Stimulated activated CD8-positive, alpha-beta memory T cell treated with anti-CD3 and anti-CD28 coated beads, Interleukin-4, amount 100 ng/mL, for 24 hours (primary cell): Measurements from ENCODE around the gene PLPPR5.
"Not testable (repeated sequence)": the region's sequence is repeated elsewhere in the genome, so short reads cannot be mapped to it uniquely, and the experiment has no call there.

Experiments
- DNase-seq: peaks from one replicate; pipeline ENCODE4 v3.0.0-alpha.2; 2020; ENCODE audit warnings: low read depth

The PLPPR5 gene, protein sequence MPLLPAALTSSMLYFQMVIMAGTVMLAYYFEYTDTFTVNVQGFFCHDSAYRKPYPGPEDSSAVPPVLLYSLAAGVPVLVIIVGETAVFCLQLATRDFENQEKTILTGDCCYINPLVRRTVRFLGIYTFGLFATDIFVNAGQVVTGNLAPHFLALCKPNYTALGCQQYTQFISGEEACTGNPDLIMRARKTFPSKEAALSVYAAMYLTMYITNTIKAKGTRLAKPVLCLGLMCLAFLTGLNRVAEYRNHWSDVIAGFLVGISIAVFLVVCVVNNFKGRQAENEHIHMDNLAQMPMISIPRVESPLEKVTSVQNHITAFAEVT

GRCh38 chr1:99004861-99005442 lies at the start of gene PLPPR5:
Gene PLPPR5, minus strand, starts transcription at chr1:99004861. Its CDS starts 190 bp downstream, at chr1:99004671.
- no peak for DNase-seq

- no peak for DNase-seq
These were observed 47.1 kb upstream of the PLPPR5 start for GRCh38 chr1:99051611-99052283.

DNA sequence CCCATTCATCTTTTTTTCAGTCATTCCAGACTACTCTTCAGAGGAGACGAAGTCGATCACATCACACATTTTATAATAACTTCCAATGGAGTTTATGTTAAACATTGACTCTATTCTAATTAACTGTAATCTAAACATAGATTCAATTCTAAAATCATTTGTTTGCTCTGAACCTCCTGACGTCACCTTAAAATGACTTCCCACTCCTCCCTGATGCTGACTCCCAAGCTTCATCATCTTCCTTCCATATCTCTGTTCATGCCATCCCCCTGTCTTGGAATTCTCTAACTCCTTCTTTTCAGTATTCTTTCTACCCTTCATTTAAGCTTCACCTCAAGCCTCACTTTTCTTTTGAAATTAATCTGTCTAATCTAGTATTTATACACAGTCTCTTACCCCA lies 45.1 kb upstream of the PLPPR5 start:
- DNase-seq: no peak

- not testable (repeated sequence) for DNase-seq
These were observed 32.1 kb upstream of the PLPPR5 start for GRCh38 chr1:99036746-99037145.

GRCh38 chr1:99018313-99018712 lies 13.7 kb upstream of the PLPPR5 start:
- DNase-seq: no peak

DNA sequence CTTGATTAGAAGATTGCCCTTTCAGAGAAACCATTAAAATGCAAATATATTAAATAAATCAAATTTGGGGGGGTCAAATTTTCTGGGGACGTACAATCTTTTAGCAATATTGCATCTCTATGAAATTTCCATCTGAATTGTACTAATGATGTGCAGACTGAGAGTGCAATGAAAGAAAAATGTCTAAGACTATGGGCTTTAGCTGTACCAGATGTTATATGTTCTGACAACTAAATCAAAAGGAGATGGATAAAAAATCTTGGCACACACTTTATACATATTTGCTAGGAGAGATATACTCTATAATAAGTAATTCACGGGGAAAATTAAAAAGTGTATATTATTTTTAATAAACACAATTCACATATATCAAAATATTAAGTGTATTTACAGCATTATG lies 13.0 kb upstream of the PLPPR5 start:
- DNase-seq: no peak

DNA sequence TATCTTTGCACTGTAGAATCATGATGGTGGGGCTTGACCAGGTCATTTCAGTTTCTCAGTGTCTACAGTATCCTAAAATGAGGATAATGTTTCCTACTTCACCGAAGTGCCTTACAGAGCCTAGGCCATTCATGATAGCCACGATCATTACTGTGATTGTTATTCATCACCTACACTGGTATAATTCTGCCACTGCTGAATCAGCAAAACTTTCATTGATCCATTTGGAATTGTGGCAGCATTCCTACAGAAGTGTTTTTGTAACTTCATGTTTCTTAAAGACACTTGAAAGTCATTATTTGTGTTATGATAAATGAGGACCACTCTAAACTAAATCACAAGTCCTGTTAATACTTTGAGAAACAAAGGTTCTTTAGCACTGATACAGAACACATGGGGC lies 6.0 kb upstream of the PLPPR5 start:
- DNase-seq: no peak

DNA sequence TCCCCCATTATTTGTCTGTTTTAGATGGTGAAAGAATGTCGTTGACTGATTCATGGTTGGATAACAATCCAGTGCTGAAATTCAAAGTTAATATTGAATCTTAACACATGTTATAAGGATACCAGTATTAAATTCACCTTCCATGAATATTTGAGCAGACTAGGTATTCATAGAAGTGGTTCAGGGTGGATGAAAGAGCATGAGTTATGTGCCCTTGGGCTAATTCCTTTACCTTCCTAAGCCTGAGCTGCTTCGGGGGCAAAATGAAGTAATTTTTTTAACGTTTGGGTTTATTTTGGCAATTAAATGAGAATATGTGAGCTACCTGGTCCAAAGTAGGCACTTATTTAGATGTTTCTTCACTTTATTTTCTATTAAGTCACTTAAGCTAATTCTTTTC lies 2.7 kb upstream of the PLPPR5 start:
- DNase-seq: no peak

DNA sequence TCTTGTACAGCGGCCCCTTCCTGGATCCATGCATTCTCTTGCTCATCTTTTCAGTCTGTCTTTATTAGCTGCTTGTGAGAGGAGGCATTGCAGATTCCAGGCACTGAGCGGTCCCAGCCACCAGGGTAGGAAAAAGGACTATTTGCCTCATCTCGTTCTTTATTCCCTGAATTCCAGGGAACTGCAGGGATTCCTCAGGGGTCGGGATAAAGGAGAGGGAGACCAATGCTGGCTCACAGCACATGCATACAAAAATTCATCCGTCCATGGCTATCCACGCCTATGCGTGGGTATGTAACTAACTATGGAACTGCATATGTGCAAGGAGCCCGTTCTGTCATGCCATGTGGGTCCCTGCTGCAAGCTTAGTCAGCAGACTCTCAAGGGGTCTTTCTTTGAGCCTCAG lies 879 bp upstream of the PLPPR5 start:
- no peak for DNase-seq

- DNase-seq: no peak
These were observed 304 bp downstream of the PLPPR5 start for GRCh38 chr1:99004254-99004860.

DNA sequence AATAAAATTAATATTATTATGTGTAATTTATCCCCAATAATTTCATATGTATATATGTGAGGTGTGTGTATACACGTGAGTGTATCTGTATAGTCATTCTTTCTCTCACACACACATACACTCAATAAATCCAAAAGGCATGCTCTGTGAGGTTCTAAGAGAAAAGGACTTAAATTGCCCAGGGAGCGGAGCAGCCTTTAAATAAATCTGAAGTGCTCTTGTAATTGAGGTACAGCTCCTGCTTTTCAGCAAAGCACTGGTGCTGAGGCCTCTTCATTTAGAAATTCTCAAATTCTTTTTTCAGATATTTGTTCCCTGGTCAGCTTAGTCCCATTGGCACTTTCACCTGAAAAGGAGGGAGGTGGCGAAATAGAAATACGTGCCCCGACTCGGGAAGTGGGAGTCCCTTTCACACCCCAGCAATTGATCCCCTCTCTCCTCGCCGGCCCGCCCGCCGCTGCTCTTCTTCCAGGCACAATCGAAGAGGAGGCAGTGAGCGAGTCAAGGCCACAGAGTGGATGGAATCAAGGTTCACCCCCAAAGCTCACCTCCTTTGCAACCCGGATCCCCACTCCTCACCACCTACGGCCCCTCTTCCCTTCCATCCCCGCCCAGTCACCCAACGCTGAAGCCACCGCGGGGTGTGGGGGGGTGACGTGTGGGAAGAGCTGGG lies 944 bp downstream of the PLPPR5 start:
- DNase-seq: no peak

DNA sequence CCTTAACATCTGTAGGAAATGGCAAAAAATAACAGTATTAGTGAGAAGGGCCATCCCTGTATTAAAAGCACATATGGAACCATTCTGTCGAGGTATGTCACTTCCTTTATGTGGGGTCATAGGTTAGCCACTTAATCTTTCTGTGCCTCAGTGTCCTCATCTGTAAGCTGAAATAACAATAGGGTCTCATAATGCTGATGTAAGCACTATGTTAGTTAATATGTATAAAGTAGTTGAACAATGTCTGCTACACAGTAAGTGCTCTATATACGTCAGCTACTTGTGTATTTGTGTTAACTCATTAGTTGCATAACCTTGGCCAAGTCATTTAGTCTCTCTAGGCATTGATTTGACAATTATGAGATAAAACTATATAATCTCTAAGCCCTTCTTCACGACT lies 11.8 kb downstream of the PLPPR5 start:
- DNase-seq: no peak

DNA sequence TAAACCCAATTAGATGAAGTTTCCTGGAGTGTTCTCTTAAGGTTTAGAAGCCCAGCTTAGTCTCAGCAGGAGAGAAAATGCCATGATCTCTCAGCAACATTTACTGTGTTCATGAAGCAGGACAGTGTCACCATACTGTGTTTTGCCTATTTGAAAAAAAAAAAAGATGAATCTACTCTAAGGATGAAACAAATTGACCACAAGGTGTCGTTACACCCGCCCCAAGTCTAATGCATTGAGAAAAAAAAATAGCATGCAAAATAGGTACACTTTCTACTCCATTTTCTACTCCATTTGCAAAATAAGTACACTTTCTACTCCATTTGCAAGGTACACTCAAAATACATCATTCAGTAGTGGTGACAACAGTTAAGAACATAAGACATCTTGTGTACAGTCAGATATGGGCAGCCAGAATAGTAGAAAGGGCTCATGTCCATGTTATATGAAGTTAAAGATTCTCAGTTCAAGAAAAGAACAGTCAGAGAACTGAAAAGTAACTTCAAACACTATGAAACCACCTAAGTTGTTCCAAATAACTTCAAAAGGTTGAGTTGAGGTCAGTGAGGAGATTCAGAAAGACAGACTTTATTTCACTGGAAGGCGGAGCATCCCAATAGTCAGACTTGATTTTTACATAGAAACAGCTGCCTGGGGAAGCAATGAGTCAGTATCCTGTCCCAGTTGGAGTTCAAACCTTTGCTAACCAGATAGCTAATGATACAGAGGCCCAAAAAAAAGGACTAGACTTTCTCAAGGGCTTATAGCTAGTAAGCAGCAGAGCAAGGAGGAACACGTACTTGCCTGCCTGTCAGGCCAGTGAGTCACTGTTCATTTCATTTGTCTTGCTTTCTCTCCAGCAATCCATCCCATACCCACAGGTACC lies 13.3 kb downstream of the PLPPR5 start:
- DNase-seq: no peak

GRCh38 chr1:98989556-98989907 lies 15.1 kb downstream of the PLPPR5 start:
- DNase-seq: no peak

GRCh38 chr1:98988904-98989555 lies 15.6 kb downstream of the PLPPR5 start:
- no peak for DNase-seq

DNA sequence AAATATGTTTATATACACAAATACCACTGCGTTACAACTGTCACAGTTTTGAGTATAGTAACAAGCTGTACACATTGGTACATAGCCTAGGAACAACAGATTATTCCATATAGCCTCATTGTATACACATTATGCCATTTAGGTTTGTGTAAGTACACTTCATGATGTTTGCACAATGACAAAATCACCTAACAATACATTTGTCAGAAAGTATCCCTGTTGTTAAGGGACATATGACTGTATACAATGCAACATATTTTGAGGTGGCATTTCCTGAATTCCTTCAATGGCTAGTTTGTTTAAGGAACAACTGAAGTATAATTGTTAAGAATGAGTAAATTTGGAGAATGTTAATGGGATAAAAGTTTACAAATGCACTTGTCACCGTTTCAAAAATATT lies 19.0 kb downstream of the PLPPR5 start:
- DNase-seq: no peak

DNA sequence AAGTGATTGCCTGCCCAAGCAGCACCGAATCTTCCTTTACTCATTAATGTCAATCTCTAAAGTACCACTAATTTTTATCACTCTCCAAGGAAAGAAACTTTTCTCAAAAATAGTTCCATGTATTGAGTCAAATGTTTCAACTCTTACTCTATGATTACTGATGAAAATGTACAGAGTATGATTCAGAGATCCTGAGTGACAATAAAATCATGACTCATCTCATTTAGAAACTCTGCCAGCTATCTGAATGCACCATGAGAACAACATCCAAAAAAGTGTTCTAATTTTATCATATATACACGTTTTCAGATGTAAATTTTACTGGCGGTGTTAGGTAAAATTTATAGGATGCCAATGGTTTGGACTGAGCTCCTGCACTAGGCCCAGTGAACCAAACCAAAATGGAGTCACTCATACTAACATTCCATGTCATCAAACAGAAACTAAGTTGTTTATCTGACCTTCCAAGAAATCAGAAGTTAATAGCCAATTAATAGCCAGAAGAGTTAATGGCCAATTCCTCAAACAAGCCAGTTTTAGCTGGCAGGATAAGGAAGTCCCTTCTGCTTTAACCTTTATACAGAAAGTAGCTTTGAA lies 22.6 kb downstream of the PLPPR5 start:
- no peak for DNase-seq

- no peak for DNase-seq
These were observed 25.2 kb downstream of the PLPPR5 start for GRCh38 chr1:98979463-98979862.

DNA sequence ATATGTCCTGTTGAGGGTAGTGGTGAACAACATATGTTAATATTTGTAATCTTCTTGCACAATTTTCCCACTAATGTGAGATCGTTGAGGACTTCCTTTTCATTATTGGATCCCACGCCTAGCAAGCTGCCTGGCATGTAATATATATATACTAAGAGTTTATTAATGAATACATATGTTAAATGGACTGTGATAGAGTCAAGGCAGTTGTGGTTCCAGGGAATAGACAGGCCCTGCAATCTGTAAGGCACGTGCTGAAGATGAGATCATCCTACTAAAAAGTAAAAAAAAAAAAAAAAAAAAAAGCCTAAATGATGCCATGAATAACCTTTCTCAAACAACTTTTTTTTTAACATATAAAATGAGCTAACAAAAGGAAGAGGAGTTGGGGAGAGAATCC lies 28.9 kb downstream of the PLPPR5 start:
- DNase-seq: no peak

GRCh38 chr1:98975113-98975512 lies 29.5 kb downstream of the PLPPR5 start:
- no peak for DNase-seq
